Gastroesophageal sphincter (tissue), 4 donors: ENCODE measurements around the gene EIF4E3. TPM values are rescaled to one million over a fixed set of nuclear protein-coding genes. Genes with fewer than 3 reads are reported as not detected.

Experiments
- ATAC-seq: fragments of 150-250 bp; one replicate; pipeline ENCODE4 v1.9.1; 2016; ENCODE audit warnings: mild to moderate bottlenecking, moderate library complexity
- H3K27ac ChIP-seq, 4 donors: fragments of 200-600 bp; sonication (generic) in 3 of 4; 1 replicate in 3 of 4; 2 replicates in 1 of 4; pipeline ENCODE4 v1.5.1; 2016 to 2019
- H3K27me3 ChIP-seq: fragments of 200-600 bp; sonication (generic); one replicate; pipeline ENCODE4 v1.5.1; 2019
- H3K36me3 ChIP-seq, 2 donors: fragments of 200-600 bp; sonication (generic); one replicate each; pipeline ENCODE4 v1.5.1; 2019; ENCODE audit warnings: control low read depth in 1 of 2
- H3K4me1 ChIP-seq, 3 donors: fragments of 200-600 bp; sonication (generic); 1 replicate in 2 of 3; 2 replicates in 1 of 3; pipeline ENCODE4 v1.5.1; 2016 to 2019; ENCODE audit warnings: control low read depth in 2 of 3
- H3K4me3 ChIP-seq, 2 donors: fragments of 200-600 bp; sonication (generic); one replicate each; pipeline ENCODE4 v1.5.1; 2019; ENCODE audit warnings: mild to moderate bottlenecking in 1 of 2, moderate library complexity in 1 of 2
- H3K9me3 ChIP-seq, 3 donors: fragments of 200-600 bp; sonication (generic); one replicate each; pipeline ENCODE4 v1.5.1; 2017 to 2019; ENCODE audit warnings: control low read depth in 2 of 3
- CTCF ChIP-seq, 4 experiments: fragments of 200-600 bp in 2 of 4; fragments of 450-650 bp in 2 of 4; sonication (generic) in 1 of 4; IDR thresholded peaks; one replicate each; pipeline ENCODE4 v1.5.1; 2017 to 2019; ENCODE audit warnings: antibody characterized with exemption in 4 of 4, mild to moderate bottlenecking in 2 of 4, moderate library complexity in 2 of 4
- EP300 ChIP-seq: sonication (generic); formaldehyde crosslinking; IDR thresholded peaks from one replicate; pipeline ENCODE4 v1.6.1; 2017; ENCODE audit warnings: antibody characterized with exemption, mild to moderate bottlenecking
- POLR2A ChIP-seq, 2 donors: fragments of 450-650 bp; IDR thresholded peaks; one replicate each; pipeline ENCODE4 v1.6.1; 2017; ENCODE audit warnings: antibody characterized with exemption in 2 of 2, mild to moderate bottlenecking in 2 of 2, moderate library complexity in 1 of 2
- POLR2AphosphoS5 ChIP-seq: sonication (generic); formaldehyde crosslinking; IDR thresholded peaks from one replicate; pipeline ENCODE4 v1.6.1; 2017; ENCODE audit warnings: antibody characterized with exemption
- WGBS, 2 donors: methylation state at CpG; one replicate each; pipeline ENCODE4 v1.1.5; 2018; ENCODE audit warnings: low coverage in 1 of 2; 5-methylcytosine and 5-hydroxymethylcytosine counted together
- total RNA-seq, 4 donors: library from RNA; depleted of rRNA; stranded (reverse); fragments of >200 nt; gene quantifications; one replicate each; pipeline ENCODE4 v1.1.0, GENCODE V29; 2016

Gene EIF4E3
- total RNA-seq, 4 donors from 2014 or later, result 28.8 to 55.8 (median 41.6) TPM

GRCh38 chr3:71671216-71671845, 53.9 kb downstream of the EIF4E3 start:
- no peaks in the 10 kb centered on the region for H3K36me3 ChIP-seq
- peaks cover 0 to 13% (median 0%) of the 10 kb centered on the region in 3 donors for H3K4me1 ChIP-seq
- no peaks in the 10 kb centered on the region for H3K9me3 ChIP-seq
- no peak overlapping the region for H3K27ac ChIP-seq
- WGBS, 2 donors, result 76 to 83% methylated on average over 8 to 19 of the region's 19 CpGs
- ATAC-seq, result no peak
- TF ChIP-seq EP300 (no peak), POLR2AphosphoS5 (no peak), CTCF (IDR thresholded peaks at IDR 0.05) (no peak), POLR2A (IDR thresholded peaks at IDR 0.05) (no peak)
- H3K27me3 ChIP-seq, result no peaks in the 10 kb centered on the region
- H3K4me3 ChIP-seq, result no peak overlapping the region

DNA sequence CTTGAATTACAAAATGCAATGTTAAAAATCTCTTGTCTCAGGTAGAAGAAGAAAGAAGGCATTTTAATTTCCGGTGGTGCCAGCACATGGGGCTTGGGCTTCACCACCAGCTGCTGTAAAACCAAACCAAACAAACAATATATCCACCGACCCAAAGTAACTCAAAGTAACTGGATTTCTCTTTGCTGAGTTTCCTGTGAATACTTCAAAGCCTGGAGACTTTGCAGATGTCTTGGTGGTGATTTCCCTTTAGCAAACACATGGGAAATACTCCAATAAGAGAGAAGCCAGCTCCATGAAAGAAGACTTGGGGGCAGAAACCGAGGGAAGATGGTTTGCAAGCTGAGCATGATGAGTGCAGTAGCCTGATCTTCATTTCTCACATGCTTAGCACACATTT, 62.6 kb downstream of the EIF4E3 start:
- H3K36me3 ChIP-seq, result no peaks in the 10 kb centered on the region
- H3K27ac ChIP-seq, result no peak overlapping the region
- no peak for ATAC-seq
- no peaks in the 10 kb centered on the region for H3K27me3 ChIP-seq
- TF ChIP-seq POLR2AphosphoS5, result no peak
- peaks cover 4 to 38% (median 18%) of the 10 kb centered on the region in 3 donors for H3K4me1 ChIP-seq
- no peak overlapping the region for H3K4me3 ChIP-seq
- no peaks in the 10 kb centered on the region for H3K9me3 ChIP-seq
- WGBS, 2 donors, result 37 to 39% methylated on average over 2 to 3 of the region's 3 CpGs

DNA sequence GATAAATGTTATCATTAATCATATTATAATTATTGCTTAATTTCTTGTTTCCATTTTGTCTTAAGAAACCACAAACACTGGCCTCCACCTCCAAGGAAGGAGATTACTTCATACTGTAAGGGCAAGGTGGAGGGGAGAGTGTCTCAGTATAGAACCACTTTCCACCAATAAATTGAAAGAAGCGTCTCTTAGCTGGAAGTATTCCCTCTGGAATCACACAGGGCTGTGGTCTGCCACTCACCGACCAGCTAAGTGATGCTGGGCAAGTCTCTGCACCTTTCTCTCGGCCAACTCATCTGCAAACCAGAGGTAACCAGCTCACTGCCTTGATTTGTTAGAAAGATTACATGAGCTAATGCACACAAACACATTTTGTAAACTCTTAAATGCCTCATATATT, 63.1 kb downstream of the EIF4E3 start:
- Histone ChIP-seq H3K36me3 (no peaks in the 10 kb centered on the region), H3K9me3 (no peaks in the 10 kb centered on the region), H3K27me3 (no peaks in the 10 kb centered on the region), H3K4me1 (peaks cover 4 to 43% (median 20%) of the 10 kb centered on the region in 3 donors), H3K27ac (no peak overlapping the region), H3K4me3 (no peak overlapping the region)
- whole genome bisulfite sequencing, 2 donors, result 95 to 100% methylated on average over 1 to 3 of the region's 3 CpGs
- no peak for ATAC-seq
- no peak for TF ChIP-seq POLR2AphosphoS5
- no peak for TF ChIP-seq POLR2A (IDR thresholded peaks at IDR 0.05)

DNA sequence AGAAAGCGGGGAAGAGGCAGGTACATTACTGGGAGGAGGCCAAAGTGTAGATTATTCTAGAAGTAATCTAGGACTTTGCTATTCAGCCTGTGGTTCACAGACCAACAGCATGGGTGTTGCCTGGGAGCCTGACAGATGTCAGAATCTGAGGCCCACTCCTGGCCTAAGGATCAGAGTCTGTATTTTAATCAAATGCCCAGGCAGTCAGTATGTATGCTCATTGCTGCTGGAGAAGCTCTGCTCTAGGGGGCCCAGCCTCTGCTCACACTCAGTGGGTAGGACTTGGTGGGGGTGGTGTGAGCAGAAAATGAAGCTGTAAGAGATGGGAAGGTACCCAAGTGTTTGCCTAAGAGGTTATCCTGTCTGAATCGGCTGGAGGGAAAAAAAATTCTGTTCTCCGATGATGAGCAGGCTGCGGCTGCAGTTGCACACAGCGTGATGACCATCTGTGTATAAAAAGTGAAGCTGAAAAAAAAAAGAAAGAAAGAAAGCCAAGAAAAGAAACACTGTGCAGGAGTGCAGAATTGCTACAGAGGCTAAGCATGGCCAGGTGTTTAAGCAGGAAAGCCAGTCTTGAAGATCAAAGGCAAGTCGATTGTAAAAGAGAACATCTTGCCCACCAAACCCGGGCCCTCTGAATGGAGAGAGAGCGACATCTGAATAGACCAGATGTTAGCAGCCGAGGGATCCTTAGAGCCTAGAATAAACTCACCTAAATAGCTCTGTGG, 65.2 kb downstream of the EIF4E3 start:
- Histone ChIP-seq H3K4me3 (no peak overlapping the region), H3K9me3 (no peaks in the 10 kb centered on the region), H3K36me3 (no peaks in the 10 kb centered on the region), H3K27me3 (no peaks in the 10 kb centered on the region), H3K4me1 (peaks cover 4 to 48% (median 20%) of the 10 kb centered on the region in 3 donors), H3K27ac (peak overlapping the region; percentile 72 to 83 (median 82))
- ATAC-seq, result no peak
- WGBS, 2 donors, result 30 to 39% methylated on average over 5 to 6 of the region's 9 CpGs
- peak; percentile 35 for TF ChIP-seq POLR2AphosphoS5
- TF ChIP-seq EP300, result no peak

- H3K27ac ChIP-seq, result peak overlapping the region; percentile 77 to 83 (median 82)
- peak; percentile 95 for TF ChIP-seq POLR2AphosphoS5
- no peak for TF ChIP-seq EP300
- TF ChIP-seq CTCF (IDR thresholded peaks at IDR 0.05), result peak in 1 of 4 experiments; percentile 8
- no peaks in the 10 kb centered on the region for H3K36me3 ChIP-seq
- H3K4me1 ChIP-seq, result peaks cover 4 to 61% (median 20%) of the 10 kb centered on the region in 3 donors
- no peaks in the 10 kb centered on the region for H3K27me3 ChIP-seq
- H3K4me3 ChIP-seq, result no peak overlapping the region
- ATAC-seq, result peak; percentile 92
- WGBS, 2 donors, result 30 to 42% methylated on average over 8 to 9 of the region's 12 CpGs
- H3K9me3 ChIP-seq, result no peaks in the 10 kb centered on the region
Measured at GRCh38 chr3:71657831-71658530, 67.2 kb downstream of the EIF4E3 start.

DNA sequence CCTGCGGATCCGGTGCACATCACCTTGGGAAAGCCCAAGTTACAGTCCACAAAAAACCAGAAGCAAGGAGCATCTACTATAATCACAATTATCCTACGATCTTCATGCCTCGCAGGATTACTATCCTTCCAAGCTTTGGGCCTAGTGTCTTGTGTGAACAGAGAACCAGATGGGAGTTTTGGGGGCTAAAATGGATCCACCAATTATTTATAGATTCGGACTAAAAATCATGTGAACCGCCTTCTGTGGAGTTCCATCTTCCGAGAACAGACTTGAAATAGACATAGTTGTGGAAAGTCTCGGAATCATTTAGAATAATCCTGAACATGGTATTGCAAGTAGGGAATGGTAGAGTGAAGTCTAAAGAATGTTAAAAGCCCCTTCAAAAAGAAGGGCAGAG, 70.1 kb downstream of the EIF4E3 start:
- peaks cover 4 to 64% (median 15%) of the 10 kb centered on the region in 3 donors for H3K4me1 ChIP-seq
- no peaks in the 10 kb centered on the region for H3K27me3 ChIP-seq
- no peak for ATAC-seq
- H3K36me3 ChIP-seq, result no peaks in the 10 kb centered on the region
- H3K4me3 ChIP-seq, result no peak overlapping the region
- WGBS, 2 donors, result 94 to 98% methylated on average over 6 to 8 of the region's 8 CpGs
- H3K27ac ChIP-seq, result no peak overlapping the region
- no peak for TF ChIP-seq EP300
- no peak for TF ChIP-seq POLR2A (IDR thresholded peaks at IDR 0.05)
- TF ChIP-seq CTCF (IDR thresholded peaks at IDR 0.05), result no peak
- TF ChIP-seq POLR2AphosphoS5, result no peak
- no peaks in the 10 kb centered on the region for H3K9me3 ChIP-seq
